Mesodermal cell (in vitro differentiated cells): ENCODE measurements around the gene WNK1.
"Not testable (repeated sequence)": the region's sequence is repeated elsewhere in the genome, so short reads cannot be mapped to it uniquely, and the experiment has no call there.

Experiments used
- H3K27ac ChIP-seq: 2 replicates; pipeline ENCODE4 v1.7.0; 2013; ENCODE audit warnings: mild to moderate bottlenecking, low read depth, low read length, moderate library complexity; ENCODE audit not compliant: severe bottlenecking
- H3K36me3 ChIP-seq: 2 replicates; pipeline ENCODE4 v1.7.1; 2013; ENCODE audit warnings: mild to moderate bottlenecking, low read length, moderate library complexity; ENCODE audit not compliant: control insufficient read depth, insufficient read depth
- H3K4me1 ChIP-seq: one replicate; pipeline ENCODE4 v1.7.1; 2013; ENCODE audit warnings: mild to moderate bottlenecking, low read length; ENCODE audit not compliant: insufficient read depth, control insufficient read depth, poor library complexity, severe bottlenecking
- H3K4me3 ChIP-seq: 2 replicates; pipeline ENCODE4 v1.7.0; 2013; ENCODE audit warnings: low read length, control low read depth, mild to moderate bottlenecking; ENCODE audit not compliant: insufficient read depth, poor library complexity, severe bottlenecking; ENCODE audit errors: extremely low read depth
- H3K9me3 ChIP-seq: 2 replicates; pipeline ENCODE4 v1.7.1; 2013; ENCODE audit warnings: mild to moderate bottlenecking, low read length, moderate library complexity; ENCODE audit not compliant: control insufficient read depth
- WGBS, 2 experiments: methylation state at CpG; one replicate each; pipeline ENCODE4 v1.1.5; 2013; ENCODE audit warnings: missing lambda C conversion rate in 2 of 2; ENCODE audit not compliant: insufficient coverage in 2 of 2; 5-methylcytosine and 5-hydroxymethylcytosine counted together

The WNK1 gene

DNA sequence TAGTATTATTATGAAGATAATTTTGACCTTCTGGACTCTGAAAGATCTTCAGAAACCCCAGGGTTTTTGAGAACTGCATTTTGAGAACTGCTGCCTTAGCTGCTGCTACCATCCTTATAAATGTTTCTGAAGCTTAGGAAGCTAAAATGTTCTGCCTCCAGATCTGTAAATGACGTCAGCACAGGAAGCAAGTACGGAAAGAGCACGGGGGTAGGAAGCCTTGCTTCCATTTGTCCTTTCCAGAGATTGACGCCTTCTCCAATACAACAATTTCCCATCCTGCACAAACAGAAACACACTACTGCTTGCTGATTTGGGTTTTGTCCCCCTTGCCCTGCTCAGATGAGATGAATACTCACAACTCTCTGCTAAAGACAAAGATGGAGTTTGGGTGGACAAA lies 179.2 kb downstream of the WNK1 start:
- Histone ChIP-seq H3K27ac (no peak overlapping the region), H3K4me1 (peaks cover 3% of the 10 kb centered on the region), H3K4me3 (no peak overlapping the region), H3K36me3 (peaks cover 58% of the 10 kb centered on the region), H3K9me3 (no peaks in the 10 kb centered on the region)
- 95 to 97% methylated on average over 4 of the region's 4 CpGs for WGBS, 2 experiments

DNA sequence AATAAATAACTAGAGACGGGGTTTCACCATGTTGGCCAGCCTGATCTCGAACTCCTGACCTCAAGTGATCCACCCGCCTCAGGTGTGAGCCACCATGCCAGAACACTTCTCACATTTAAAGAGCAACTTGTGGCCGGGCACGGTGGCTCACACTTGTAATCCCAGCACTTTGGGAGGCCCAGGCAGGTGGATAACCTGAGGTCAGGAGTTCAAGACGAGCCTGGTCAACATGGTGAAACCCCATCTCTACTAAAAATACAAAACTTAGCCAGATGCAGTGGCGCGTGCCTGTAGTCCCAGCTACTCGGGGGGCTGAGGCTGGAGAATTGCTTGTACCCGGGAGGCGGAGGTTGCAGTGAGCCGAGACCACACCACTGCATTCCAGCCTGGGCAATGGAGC lies 183.5 kb downstream of the WNK1 start:
- not testable (repeated sequence) for H3K4me1 ChIP-seq, H3K4me3 ChIP-seq, H3K9me3 ChIP-seq, H3K27ac ChIP-seq
- 97 to 98% methylated on average over 9 to 10 of the region's 12 CpGs for WGBS, 2 experiments
- H3K36me3 ChIP-seq, result peaks cover 58% of the 10 kb centered on the region

DNA sequence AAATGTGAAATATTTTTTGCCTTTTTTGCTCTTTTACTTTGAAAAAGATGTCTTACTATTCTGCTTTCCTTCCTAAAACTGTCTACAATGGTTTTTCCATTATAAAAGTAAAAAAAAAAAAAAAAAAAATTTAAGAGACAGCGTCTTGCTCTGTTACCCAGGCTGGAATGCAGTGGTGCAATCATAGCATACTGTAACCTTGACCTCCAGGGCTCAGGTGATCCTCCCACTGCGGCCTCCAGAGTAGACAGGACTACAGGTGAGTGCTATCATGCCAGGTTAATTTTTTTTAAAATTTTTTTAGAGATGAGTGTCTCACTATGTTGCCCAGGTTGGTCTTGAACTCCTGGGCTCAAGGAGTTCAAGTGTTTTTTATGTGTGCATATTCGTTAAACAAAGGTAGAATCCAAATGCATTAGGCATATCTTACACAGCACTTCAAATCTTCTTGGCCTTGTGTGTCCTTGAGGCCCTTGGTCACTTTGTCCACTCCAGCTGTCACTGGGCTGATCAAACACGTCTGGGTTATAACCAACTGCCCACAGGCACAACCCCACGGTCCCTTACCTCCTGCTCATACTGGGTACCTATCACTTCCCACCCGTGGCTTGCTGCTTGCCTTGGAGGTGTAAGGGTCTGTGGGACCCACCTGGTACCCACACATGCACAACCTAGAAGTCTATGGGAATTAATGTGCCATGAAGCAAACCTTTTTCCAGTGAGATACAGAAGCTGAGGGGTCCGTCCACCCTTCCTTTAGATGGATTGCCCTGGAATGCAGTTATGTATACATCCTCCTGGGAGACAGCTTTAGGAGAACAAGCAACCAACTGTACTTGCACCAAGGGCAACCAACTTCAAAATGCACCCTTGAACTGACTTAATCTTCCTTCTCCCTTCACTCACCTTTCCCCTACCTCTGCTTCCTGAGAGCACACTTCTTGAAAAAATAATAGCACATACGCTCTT lies 184.3 kb downstream of the WNK1 start:
- WGBS, 2 experiments, result 90 to 96% methylated on average over 4 to 7 of the region's 8 CpGs
- peaks cover 55% of the 10 kb centered on the region for H3K36me3 ChIP-seq
- H3K4me1 ChIP-seq, result peaks cover 2% of the 10 kb centered on the region
- H3K9me3 ChIP-seq, result no peaks in the 10 kb centered on the region
- H3K4me3 ChIP-seq, result no peak overlapping the region
- H3K27ac ChIP-seq, result no peak overlapping the region

DNA sequence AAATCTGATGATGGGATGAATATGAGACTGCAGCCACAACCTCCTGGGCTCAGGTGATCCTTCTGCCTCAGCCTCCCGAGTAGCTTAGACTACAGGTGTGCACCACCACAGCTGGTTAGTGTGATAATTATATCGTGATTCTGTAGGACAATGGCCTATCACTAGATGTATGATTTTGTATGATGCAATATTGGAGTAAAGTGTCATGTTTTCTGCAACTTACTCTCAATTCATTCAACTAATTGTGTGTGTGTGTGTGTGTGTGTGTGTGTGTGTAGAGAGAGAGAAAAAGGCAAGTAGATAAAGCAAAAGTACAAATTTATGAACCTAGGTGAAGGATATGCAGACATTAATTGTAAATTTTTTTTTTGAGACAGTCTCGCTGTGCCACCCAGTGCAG lies 186.4 kb downstream of the WNK1 start:
- Histone ChIP-seq H3K4me3 (no peak overlapping the region), H3K36me3 (peaks cover 70% of the 10 kb centered on the region), H3K9me3 (no peaks in the 10 kb centered on the region), H3K27ac (no peak overlapping the region), H3K4me1 (no peaks in the 10 kb centered on the region)
- 98 to 100% methylated on average over 1 to 2 of the region's 3 CpGs for WGBS, 2 experiments

DNA sequence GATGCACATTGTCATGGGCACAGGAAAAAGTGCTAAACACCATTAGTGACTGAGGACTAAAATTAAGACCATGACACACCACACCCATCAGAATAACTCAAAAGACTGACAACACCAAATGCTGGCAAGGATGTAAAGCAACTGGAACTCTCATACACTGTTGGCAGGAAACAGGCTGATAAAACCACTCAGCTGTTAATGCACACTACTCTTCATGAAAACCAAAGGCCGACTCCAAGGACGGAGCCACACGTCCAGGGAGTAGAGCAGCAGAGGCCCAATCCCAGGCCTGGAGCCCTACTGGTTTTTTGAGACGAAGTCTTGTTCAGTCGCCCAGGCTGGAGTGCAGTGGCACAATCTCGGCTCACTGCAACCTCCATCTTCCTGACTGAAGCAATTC lies 190.7 kb downstream of the WNK1 start:
- Histone ChIP-seq H3K4me1 (no peaks in the 10 kb centered on the region), H3K36me3 (peaks cover 59% of the 10 kb centered on the region), H3K9me3 (no peaks in the 10 kb centered on the region), H3K4me3 (no peak overlapping the region), H3K27ac (no peak overlapping the region)
- WGBS, 2 experiments, result 88 to 97% methylated on average over 6 of the region's 6 CpGs

DNA sequence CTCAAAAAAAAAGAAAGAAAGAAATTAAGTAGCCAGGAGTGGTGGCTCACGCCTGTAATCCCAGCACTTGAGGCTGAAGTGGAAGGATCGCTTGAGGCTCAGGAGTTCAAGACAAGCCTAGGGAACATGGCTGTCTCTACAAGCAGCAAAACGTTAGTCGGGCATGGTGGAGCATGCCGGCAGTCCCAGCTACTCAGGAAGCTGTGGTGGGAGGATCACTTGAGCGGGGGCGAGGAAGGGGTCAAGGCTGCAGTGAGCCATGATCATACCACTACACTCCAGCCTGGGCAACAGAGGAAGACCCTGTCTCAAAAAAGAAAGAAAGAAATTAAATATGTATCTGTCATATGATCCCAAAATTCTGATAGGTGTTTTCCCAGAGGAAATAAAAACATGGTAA lies 191.8 kb downstream of the WNK1 start:
- peaks cover 48% of the 10 kb centered on the region for H3K36me3 ChIP-seq
- H3K27ac ChIP-seq, result no peak overlapping the region
- no peaks in the 10 kb centered on the region for H3K4me1 ChIP-seq
- WGBS, 2 experiments, result 83 to 84% methylated on average over 4 to 7 of the region's 7 CpGs
- H3K4me3 ChIP-seq, result no peak overlapping the region
- H3K9me3 ChIP-seq, result no peaks in the 10 kb centered on the region

DNA sequence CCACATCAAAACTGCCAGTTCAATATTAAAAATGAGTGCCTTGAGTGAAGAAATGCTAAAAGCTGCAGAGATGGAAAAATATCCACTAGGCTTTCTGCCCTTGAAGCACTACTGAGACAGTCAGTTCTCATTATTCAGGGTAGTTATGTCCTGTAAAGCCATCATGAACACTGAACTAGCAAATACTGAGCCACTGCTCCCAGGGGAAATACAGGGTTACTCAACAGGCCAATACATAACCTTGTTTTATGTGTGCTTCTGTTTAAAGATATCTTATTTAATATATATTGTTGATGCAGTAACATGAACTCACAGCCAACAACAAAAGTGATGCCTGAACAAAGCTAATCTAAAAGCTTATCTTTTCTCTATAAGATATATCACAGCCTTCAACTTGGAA lies 193.8 kb downstream of the WNK1 start:
- Histone ChIP-seq H3K9me3 (no peaks in the 10 kb centered on the region), H3K36me3 (peaks cover 33% of the 10 kb centered on the region), H3K4me1 (no peaks in the 10 kb centered on the region), H3K4me3 (no peak overlapping the region), H3K27ac (no peak overlapping the region)

DNA sequence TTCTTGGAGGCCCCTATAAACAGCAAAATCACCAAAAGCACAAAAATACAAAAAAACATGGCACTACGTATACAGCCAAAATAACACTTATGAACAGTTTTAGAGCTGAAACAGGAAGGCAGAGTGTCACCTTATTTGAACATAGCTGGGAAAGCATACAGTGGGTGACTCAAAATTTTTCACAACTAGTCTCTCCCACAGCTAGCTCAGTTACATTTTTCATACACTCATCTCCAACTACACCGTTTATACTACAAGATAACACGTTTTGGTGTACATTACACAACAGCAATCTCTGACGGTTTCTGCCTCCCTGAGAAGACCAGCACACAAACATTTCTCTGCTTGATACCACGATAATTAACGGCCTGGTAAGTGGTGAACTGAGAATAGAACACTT lies 194.3 kb downstream of the WNK1 start:
- Histone ChIP-seq H3K27ac (no peak overlapping the region), H3K36me3 (peaks cover 32% of the 10 kb centered on the region), H3K4me3 (no peak overlapping the region), H3K9me3 (no peaks in the 10 kb centered on the region), H3K4me1 (no peaks in the 10 kb centered on the region)
- WGBS, 2 experiments, result 97% methylated on average over 4 of the region's 6 CpGs

DNA sequence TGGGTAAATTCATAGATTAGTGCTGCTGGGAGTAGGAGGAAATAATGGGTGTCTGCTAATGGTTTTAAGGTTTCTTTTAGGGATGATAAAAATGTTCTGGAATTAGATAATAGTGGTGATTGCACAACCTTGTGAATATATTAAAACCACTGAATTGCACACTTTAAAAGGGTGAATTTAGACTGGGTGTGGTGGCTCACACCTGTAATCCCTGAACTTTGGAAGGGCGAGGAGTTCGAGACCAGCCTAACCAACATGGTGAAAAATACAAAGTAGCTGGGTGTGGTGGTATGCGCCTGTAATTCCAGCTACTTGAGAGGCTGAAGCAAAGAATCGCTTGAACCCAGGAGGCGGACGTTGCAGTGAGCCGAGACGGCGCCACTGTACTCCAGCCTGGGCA lies 195.9 kb downstream of the WNK1 start:
- Histone ChIP-seq H3K9me3 (no peaks in the 10 kb centered on the region), H3K4me3 (peak overlapping the region; percentile 75), H3K27ac (no peak overlapping the region), H3K36me3 (peaks cover 15% of the 10 kb centered on the region), H3K4me1 (no peaks in the 10 kb centered on the region)
- WGBS, 2 experiments, result 87 to 89% methylated on average over 8 to 9 of the region's 9 CpGs

DNA sequence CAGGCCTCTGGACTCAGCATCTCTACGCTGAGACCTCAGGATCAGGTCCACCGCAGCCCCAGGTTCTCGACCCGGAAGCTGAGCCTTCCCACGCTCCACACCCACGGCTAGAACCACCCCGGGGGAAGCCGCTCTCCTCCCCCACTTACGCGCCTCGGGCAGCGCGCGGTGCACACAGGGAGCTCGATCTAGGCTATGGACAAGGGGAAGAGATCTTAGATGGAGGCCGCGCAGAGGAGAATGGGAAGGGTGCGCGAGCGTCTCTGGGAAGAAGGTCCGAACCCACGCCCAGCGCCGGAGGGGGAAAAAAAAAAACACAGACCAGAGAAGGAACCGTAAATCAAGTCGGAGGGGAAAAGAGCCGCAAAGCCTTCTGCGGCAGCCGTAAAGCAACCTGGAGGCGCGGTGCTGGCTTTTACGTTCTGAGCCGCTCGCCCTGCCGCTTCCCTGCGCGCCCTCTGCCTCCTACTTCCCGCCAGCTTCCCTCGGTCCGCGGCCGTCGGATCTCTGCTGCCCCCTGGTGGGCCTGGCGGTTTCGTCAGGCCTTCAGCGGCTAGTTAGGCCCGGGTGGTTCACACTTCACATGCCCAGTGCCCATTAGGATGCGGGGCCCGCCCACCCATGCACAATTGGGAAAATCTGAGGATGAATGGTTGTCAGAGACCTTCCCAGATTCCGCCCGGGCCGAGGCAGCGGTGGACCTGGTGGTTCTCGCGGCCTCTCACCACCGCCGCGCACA lies 197.2 kb downstream of the WNK1 start, which contains the start of gene RAD52:
Gene RAD52, minus strand, starts transcription at position 242 of the 739 bp plus-strand sequence. CDS start 16,636 bp downstream, outside the sequence.
- Histone ChIP-seq H3K4me1 (no peaks in the 10 kb centered on the region), H3K36me3 (peaks cover 8% of the 10 kb centered on the region), H3K9me3 (no peaks in the 10 kb centered on the region), H3K27ac (peak within 1 kb of the TSS; percentile 96), H3K4me3 (peak within 1 kb of the TSS; percentile 75)
- WGBS, 2 experiments, result 0 to 4% methylated on average over 30 to 40 of the region's 58 CpGs

DNA sequence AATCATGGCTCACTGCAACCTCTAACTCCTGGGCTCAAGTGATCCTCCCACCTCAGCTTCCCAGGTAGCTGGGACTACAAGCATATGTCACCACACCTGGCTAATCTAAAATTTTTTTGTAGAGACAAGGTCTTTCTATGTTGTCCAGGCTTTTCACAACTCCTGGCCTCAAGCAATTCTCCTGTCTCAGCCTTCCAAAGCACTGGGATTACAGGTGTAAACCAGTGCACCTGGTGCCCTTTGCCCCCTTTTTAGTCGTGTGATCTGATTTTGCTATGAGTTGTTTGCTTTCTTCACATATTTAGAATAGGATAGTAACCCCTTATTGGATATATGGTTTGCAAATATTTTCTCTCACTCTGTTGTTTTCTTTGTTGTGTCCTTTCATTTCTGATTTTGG lies 198.8 kb downstream of the WNK1 start:
- Histone ChIP-seq H3K4me1 (no peaks in the 10 kb centered on the region), H3K36me3 (peaks cover 3% of the 10 kb centered on the region), H3K4me3 (no peak overlapping the region), H3K27ac (no peak overlapping the region), H3K9me3 (no peaks in the 10 kb centered on the region)
- WGBS, 2 experiments, result no CpG with 5 or more reads among the region's 1 CpG
